NCI-H2227 (cell line): ENCODE results near the gene PTTG1IP.

Experiments
- DNase-seq: peaks from one replicate; lab custom pipeline; 2025; ENCODE audit not compliant: unreplicated experiment; lab: John Stamatoyannopoulos, UW

PTTG1IP gene

GRCh38 chr21:44803651-44804050 is 69.8 kb downstream of the PTTG1IP start:
- DNase-seq, result no peak

DNA sequence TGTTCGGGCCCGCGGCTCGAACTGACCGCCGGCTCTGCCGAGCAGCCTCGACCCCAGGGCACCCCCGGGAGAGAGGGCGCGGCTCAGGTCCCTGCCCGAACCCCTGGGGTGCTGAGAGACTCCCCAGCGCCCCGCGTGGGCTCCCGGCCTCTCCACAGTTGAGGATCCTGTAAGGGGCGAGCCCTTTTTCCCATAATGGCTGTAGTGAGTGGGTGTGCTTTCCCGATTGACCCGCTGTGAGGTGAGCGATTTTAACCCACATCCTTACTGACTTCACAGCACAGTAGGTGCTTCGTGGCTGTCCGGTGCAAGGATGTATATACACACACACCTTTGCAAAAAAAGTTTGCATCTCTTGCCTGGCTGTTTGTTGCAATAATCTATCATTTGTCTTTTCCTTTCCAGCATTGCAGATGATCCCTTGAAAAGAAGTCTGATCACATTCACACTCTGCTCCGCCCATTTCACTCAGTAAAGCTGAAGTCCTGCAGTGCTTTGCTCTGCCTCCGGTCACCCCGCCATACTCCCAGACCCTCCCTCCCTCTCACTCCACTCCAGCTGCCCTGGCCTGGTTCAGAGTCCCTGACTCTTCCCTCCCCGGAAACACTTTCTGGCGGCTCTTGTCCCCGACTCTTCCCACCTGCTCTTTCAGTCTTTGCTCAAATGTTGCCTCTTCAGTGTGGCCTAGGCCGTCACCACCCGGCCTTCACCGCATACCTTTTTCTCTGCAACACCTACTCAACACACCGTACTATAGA is 70.9 kb downstream of the PTTG1IP start:
- peak; percentile 46 for DNase-seq

DNA sequence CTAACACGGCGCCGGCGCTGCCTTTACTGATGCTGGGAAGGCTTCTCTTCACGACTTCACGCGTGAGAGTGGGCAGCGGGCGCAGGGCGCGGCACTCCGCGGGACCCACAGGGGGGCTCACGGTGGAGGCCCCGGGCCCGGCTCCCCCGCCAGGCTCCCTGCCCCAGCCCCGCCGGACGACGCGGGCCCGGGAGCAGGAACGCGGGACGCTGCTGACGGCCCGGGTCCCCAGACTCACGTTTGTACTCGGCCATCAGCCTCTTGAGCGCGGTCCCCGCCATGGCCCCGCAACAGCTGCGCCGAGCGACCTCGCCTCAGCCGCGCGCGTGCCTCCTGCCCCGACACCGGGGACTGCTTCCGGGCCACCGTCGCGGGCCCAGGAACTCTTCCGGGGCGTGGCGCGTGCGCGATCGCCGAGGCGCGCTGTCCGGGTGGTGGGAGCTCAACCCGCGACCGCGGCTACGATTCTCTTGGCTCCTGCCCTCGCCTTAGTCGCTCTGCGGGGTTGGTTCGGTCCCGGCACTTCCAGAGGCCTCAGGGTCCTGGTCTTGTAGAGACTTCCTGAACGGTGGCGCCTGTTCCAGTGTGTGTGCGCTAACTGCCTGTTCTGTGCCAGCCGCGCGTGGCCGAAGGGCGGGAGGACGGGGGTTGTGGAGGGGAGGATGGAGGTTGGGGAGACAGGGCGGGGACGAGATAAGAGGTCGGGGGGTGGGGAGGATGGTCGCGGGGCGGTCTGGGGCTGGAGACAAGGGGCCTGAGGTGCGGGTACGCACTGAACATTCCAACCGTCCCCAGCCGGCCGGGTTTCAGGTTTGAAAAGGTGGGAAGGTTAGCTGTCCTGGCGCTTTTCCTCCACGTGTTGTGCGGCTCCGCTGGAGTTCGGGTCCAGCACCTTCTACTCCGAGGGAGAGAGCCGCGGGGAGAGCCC is 71.8 kb downstream of the PTTG1IP start, which contains the start of gene UBE2G2:
Gene UBE2G2, minus strand, starts transcription at position 353 of the 928 bp plus-strand sequence. Its CDS starts 72 bp downstream, at position 281.
- peak; percentile 91 for DNase-seq

- peak; percentile 49 for DNase-seq
These were observed 72.5 kb downstream of the PTTG1IP start for GRCh38 chr21:44800971-44801467.

- peak; percentile 57 for DNase-seq
These were observed 73.4 kb downstream of the PTTG1IP start for GRCh38 chr21:44800103-44800502.

GRCh38 chr21:44799646-44800045 is 73.8 kb downstream of the PTTG1IP start:
- no peak for DNase-seq
